ENCODE results near the gene ARF1. TPM values are rescaled to one million over a fixed set of nuclear protein-coding genes. Genes with fewer than 3 reads are reported as not detected.

The ARF1 gene
- total RNA-seq, 6 donors from 2014 or later = 157 to 487 (median 374) TPM

DNA sequence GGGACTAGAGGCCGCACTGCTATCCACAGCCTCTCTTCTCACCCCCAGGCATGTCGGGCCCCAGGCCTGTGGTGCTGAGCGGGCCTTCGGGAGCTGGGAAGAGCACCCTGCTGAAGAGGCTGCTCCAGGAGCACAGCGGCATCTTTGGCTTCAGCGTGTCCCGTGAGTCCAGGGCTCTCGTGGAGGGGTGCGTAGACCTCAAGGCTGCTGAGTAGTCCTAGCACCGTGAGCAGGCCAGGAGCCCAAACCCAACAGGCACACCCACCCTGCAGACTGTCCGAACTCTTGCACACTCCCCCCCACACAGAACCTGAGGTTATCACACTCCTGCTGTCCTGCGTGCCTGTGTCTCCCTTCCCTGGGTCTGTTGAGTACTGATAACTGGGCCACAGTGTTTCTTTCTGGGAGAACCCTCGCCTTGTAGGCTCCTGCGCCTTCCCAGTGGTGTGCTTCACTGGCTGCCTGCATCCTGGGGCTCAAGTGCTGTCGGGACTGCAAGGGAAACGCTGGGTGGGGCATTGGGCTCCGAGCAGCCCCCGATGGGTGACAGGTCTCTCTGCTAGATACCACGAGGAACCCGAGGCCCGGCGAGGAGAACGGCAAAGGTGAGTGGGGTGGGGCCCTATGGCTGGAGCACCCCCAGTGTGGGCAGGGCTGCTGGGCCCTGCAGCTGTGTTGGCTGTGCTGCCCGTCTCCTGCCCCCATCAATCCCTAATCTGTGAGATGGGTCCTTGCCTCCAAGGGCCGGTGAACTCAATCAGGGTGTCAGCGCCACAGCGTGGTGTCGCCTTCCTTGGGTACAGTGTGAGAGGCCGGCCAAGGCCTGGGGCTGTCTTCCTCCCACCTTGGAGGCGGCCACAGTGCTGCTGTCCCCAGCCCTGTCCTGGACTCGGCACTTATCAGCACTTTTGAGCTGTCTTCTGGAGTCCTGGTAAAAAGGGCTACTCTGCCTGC, 63.2 kb downstream of the ARF1 start:
- H3K36me3 ChIP-seq = peaks cover 0 to 68% (median 47%) of the 10 kb centered on the region in 4 donors
- no peak overlapping the region for H3K4me3 ChIP-seq
- no peak for ATAC-seq (ENCODE audit: low FRiP score in 2 of 2)
- TF ChIP-seq POLR2A (IDR thresholded peaks at IDR 0.05) = no peak
- no peak for TF ChIP-seq POLR2AphosphoS5 (IDR thresholded peaks at IDR 0.05)
- no peak for TF ChIP-seq EP300 (IDR thresholded peaks at IDR 0.05)
- TF ChIP-seq, protein P1, sequence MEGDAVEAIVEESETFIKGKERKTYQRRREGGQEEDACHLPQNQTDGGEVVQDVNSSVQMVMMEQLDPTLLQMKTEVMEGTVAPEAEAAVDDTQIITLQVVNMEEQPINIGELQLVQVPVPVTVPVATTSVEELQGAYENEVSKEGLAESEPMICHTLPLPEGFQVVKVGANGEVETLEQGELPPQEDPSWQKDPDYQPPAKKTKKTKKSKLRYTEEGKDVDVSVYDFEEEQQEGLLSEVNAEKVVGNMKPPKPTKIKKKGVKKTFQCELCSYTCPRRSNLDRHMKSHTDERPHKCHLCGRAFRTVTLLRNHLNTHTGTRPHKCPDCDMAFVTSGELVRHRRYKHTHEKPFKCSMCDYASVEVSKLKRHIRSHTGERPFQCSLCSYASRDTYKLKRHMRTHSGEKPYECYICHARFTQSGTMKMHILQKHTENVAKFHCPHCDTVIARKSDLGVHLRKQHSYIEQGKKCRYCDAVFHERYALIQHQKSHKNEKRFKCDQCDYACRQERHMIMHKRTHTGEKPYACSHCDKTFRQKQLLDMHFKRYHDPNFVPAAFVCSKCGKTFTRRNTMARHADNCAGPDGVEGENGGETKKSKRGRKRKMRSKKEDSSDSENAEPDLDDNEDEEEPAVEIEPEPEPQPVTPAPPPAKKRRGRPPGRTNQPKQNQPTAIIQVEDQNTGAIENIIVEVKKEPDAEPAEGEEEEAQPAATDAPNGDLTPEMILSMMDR (IDR thresholded peaks at IDR 0.05) = no peak
- H3K9me3 ChIP-seq = no peaks in the 10 kb centered on the region
- peak in 1 of 2 donors; percentile 57 for DNase-seq
- H3K27ac ChIP-seq = peak overlapping the region in 2 of 4 donors; percentile 89 to 96
- H3K27me3 ChIP-seq = no peaks in the 10 kb centered on the region
- WGBS, 2 donors = 90 to 94% methylated on average over 12 to 31 of the region's 31 CpGs
- H3K4me1 ChIP-seq = peaks cover 69 to 95% (median 87%) of the 10 kb centered on the region in 4 donors

DNA sequence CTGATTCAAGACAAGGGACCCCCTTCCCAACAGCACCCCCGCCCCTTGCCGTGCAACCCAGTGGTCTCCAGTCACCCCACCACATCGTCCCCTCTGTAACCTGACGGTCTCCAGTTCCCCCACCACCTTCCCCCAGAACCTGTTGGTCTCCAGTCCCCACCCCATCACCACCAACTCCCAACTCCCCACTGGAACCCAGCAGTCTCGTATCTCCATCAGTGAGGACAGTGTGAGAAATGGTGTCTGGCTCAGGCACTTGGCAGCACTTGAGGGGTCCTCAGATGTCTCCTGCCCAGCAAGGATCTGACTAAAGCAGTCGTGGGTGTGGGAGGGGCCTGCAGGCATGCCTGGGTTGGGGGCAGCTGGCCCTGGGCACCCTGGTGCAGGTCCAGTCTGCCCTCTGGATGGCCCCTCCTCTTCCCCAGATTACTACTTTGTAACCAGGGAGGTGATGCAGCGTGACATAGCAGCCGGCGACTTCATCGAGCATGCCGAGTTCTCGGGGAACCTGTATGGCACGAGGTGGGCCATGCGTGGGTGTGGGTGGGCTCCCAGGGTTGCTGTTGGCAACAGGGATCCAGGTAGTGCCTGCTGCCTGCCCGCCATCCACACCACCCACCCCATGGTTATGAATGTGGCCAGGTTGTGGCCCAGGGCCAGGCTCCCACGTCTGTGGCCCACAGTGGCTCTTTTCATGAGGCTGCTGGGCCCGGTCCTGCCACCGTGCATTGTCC, 64.1 kb downstream of the ARF1 start:
- TF ChIP-seq POLR2AphosphoS5 (IDR thresholded peaks at IDR 0.05) (no peak), POLR2A (IDR thresholded peaks at IDR 0.05) (no peak), EP300 (IDR thresholded peaks at IDR 0.05) (no peak)
- TF ChIP-seq, protein P1 (IDR thresholded peaks at IDR 0.05) = no peak
- no peak for ATAC-seq (ENCODE audit: low FRiP score in 2 of 2)
- Histone ChIP-seq H3K4me1 (peaks cover 69 to 95% (median 89%) of the 10 kb centered on the region in 4 donors), H3K4me3 (no peak overlapping the region), H3K36me3 (peaks cover 0 to 66% (median 47%) of the 10 kb centered on the region in 4 donors), H3K9me3 (no peaks in the 10 kb centered on the region), H3K27ac (peak overlapping the region in 2 of 4 donors; percentile 89 to 96), H3K27me3 (no peaks in the 10 kb centered on the region)
- 81 to 95% methylated on average over 6 to 18 of the region's 18 CpGs for WGBS, 2 donors
- DNase-seq = peak in 1 of 2 donors; percentile 65

DNA sequence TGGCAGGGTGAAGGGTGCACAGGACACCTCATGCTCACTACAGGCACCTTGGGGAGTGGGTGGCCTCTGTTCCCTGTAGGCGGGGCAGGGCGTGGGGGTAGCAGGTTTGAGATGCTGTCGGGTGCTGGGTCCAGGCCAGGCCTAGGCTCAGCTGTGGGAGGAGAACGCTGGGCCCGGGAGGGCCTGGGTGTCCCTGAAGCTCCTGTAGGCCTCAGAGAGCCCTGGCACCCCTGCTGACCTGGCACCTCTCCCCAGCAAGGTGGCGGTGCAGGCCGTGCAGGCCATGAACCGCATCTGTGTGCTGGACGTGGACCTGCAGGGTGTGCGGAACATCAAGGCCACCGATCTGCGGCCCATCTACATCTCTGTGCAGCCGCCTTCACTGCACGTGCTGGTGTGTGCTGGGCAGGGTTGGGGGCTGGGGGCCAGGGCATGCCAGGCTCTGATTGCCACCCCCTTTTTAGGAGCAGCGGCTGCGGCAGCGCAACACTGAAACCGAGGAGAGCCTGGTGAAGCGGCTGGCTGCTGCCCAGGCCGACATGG, 64.7 kb downstream of the ARF1 start:
- WGBS, 2 donors = 91 to 99% methylated on average over 12 to 13 of the region's 20 CpGs
- DNase-seq (peak in 1 of 2 donors; percentile 71), ATAC-seq (ENCODE audit: low FRiP score in 2 of 2) (no peak)
- Histone ChIP-seq H3K36me3 (peaks cover 0 to 59% (median 43%) of the 10 kb centered on the region in 4 donors), H3K4me1 (peaks cover 69 to 95% (median 89%) of the 10 kb centered on the region in 4 donors), H3K4me3 (no peak overlapping the region), H3K27ac (peak overlapping the region in 2 of 4 donors; percentile 89 to 96), H3K9me3 (no peaks in the 10 kb centered on the region), H3K27me3 (no peaks in the 10 kb centered on the region)
- no peak for TF ChIP-seq POLR2AphosphoS5 (IDR thresholded peaks at IDR 0.05)
- TF ChIP-seq EP300 (IDR thresholded peaks at IDR 0.05) = no peak
- no peak for TF ChIP-seq POLR2A (IDR thresholded peaks at IDR 0.05)
- TF ChIP-seq, protein P1 (IDR thresholded peaks at IDR 0.05) = no peak

DNA sequence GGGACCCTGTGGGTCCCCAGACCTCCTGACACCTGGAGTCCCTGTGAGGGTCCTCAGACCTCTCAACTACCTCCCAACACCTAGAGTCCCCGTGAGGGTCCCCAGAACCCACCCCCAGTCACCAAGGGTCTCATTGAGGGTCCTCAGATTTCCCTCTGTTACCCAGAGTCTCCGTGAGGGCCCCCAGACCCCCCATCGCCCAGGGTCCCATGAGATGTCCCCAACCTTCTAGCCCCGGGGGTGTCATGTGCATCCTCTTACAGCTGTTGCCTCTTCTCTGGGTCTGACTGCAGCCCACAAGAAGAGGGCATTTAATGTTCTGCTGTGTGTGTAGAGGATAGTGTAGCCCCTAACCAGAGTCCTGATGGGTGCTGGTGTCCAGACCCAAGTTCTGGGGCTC, 65.3 kb downstream of the ARF1 start:
- 83 to 95% methylated on average over 4 of the region's 4 CpGs for WGBS, 2 donors
- Histone ChIP-seq H3K4me1 (peaks cover 63 to 93% (median 85%) of the 10 kb centered on the region in 4 donors), H3K36me3 (peaks cover 0 to 54% (median 40%) of the 10 kb centered on the region in 4 donors), H3K9me3 (no peaks in the 10 kb centered on the region), H3K27me3 (no peaks in the 10 kb centered on the region), H3K27ac (peak overlapping the region; percentile 80 to 96 (median 87)), H3K4me3 (no peak overlapping the region)
- DNase-seq (no peak), ATAC-seq (ENCODE audit: low FRiP score in 2 of 2) (no peak)
- TF ChIP-seq, protein P1 (IDR thresholded peaks at IDR 0.05) = no peak
- TF ChIP-seq POLR2A (IDR thresholded peaks at IDR 0.05) = no peak
- no peak for TF ChIP-seq EP300 (IDR thresholded peaks at IDR 0.05)
- no peak for TF ChIP-seq POLR2AphosphoS5 (IDR thresholded peaks at IDR 0.05)
